ENCODE data around the gene ST3GAL4. TPM values are rescaled to one million over a fixed set of nuclear protein-coding genes. Genes with fewer than 3 reads are reported as not detected.

The ST3GAL4 gene
- total RNA-seq (2021) (44.1 and 46.2 TPM in 2 replicates), Bru-seq, nascent RNA (percentile 75 among the genes with signal in this experiment), BruChase-seq, experiment 1, labeled RNA remaining after a 2-hour chase (percentile 77 among the genes with signal in this experiment), BruChase-seq, experiment 2, labeled RNA remaining after a 6-hour chase (percentile 70 among the genes with signal in this experiment)
- long read RNA-seq, partial matches to known transcripts, result 1 of 29 reads
- long read RNA-seq, other reads (novel, unspliced or antisense), result 28 of 29 reads

GRCh38 chr11:126355324-126355925, at the start of gene ST3GAL4:
ST3GAL4 (plus strand) TSS chr11:126355686; CDS start chr11:126406156, 50,470 bp downstream.
- Histone ChIP-seq H3K36me3 (ENCODE audit: low read depth) (peaks cover 8% of the 10 kb centered on the region; the same call in 1 of the 2 replicates), H3K4me2 (peak within 1 kb of the TSS; percentile 97), H3F3A (ENCODE audit: insufficient read depth, low read depth) (peaks cover 31% of the 10 kb centered on the region), H3K9me2 (ENCODE audit: insufficient read depth) (no peaks in the 10 kb centered on the region), H2AFZ (peak within 1 kb of the TSS; percentile 81), H3K4me3 (peak within 1 kb of the TSS; percentile 94), H3K27me3 (ENCODE audit: insufficient read depth, low read depth) (no peaks in the 10 kb centered on the region), H3K27ac (peak within 1 kb of the TSS; percentile 99), H3K9me3 (ENCODE audit: insufficient read depth, low read depth) (no peaks in the 10 kb centered on the region), H4K20me1 (ENCODE audit: insufficient read depth) (no peaks in the 10 kb centered on the region), H3K79me2 (ENCODE audit: low read depth) (peaks cover 88% of the 10 kb centered on the region), H3K4me1 (replicated peaks; ENCODE audit: insufficient read depth) (peaks cover 71% of the 10 kb centered on the region)
- TF ChIP-seq CTCF (conservative IDR thresholded peaks at IDR 0.05) (no peak), EZH2 (IDR thresholded peaks at IDR 0.05; ENCODE audit: low read depth) (no peak)
- POLR2A ChIA-PET (ENCODE audit: unreplicated experiment), result interaction anchor here (0.5 to 0.6 kb wide), 5 partner anchors 16 to 129 kb away, joined by 3 to 7 read pairs (median 5); no protein-coding TSS in a partner anchor
- intact Hi-C loops (cut with micrococcal nuclease; ENCODE audit: unreplicated experiment), result loop anchor here (1.0 kb wide), 2 partner anchors 15 to 48 kb away; no protein-coding TSS in a partner anchor
- CTCF ChIA-PET, result interaction anchor here (0.7 kb wide), 1 partner anchor 45 kb away, joined by 9 read pairs; no protein-coding TSS in a partner anchor
- no TSS peak for BruUV-seq (replicated peaks)
- peak; percentile 55 to 83 for DNase-seq

GRCh38 chr11:126305699-126306098, 49.8 kb upstream of the ST3GAL4 start:
- Histone ChIP-seq H3K4me1 (replicated peaks; ENCODE audit: insufficient read depth) (peaks cover 13% of the 10 kb centered on the region), H3K9me2 (ENCODE audit: insufficient read depth) (no peaks in the 10 kb centered on the region), H3K9me3 (ENCODE audit: insufficient read depth, low read depth) (no peaks in the 10 kb centered on the region), H3K27ac (no peak overlapping the region), H3F3A (ENCODE audit: insufficient read depth, low read depth) (peaks cover 5% of the 10 kb centered on the region; the same call in 1 of the 2 replicates), H3K4me2 (no peak overlapping the region), H3K27me3 (ENCODE audit: insufficient read depth, low read depth) (no peaks in the 10 kb centered on the region), H3K36me3 (ENCODE audit: low read depth) (no peaks in the 10 kb centered on the region), H4K20me1 (ENCODE audit: insufficient read depth) (no peaks in the 10 kb centered on the region), H2AFZ (no peak overlapping the region), H3K4me3 (no peak overlapping the region), H3K79me2 (ENCODE audit: low read depth) (peaks cover 11% of the 10 kb centered on the region; the same call in 1 of the 2 replicates)
- BruUV-seq (replicated peaks), result no TSS peak
- ChIA-PET POLR2A (ENCODE audit: unreplicated experiment) (no interaction called here), CTCF (no interaction called here)
- TF ChIP-seq CTCF (conservative IDR thresholded peaks at IDR 0.05) (no peak), EZH2 (IDR thresholded peaks at IDR 0.05; ENCODE audit: low read depth) (no peak)
- no peak for DNase-seq
- intact Hi-C loops (cut with micrococcal nuclease; ENCODE audit: unreplicated experiment), result loop anchor here (5.0 to 10.0 kb wide), 2 partner anchors 381 to 767 kb away; no protein-coding TSS in a partner anchor

GRCh38 chr11:126307706-126308105, 47.8 kb upstream of the ST3GAL4 start:
- no peaks in the 10 kb centered on the region for H3K9me3 ChIP-seq (ENCODE audit: insufficient read depth, low read depth)
- intact Hi-C loops (cut with micrococcal nuclease; ENCODE audit: unreplicated experiment), result loop anchor here (5.0 to 10.0 kb wide), 2 partner anchors 383 to 765 kb away; no protein-coding TSS in a partner anchor
- H3K4me2 ChIP-seq, result no peak overlapping the region

More at GRCh38 chr11:126307706-126308105, 47.8 kb upstream of the ST3GAL4 start:
- TF ChIP-seq EZH2 (IDR thresholded peaks at IDR 0.05; ENCODE audit: low read depth) (no peak), CTCF (conservative IDR thresholded peaks at IDR 0.05) (peak; percentile 58)
- H3K9me2 ChIP-seq (ENCODE audit: insufficient read depth), result no peaks in the 10 kb centered on the region
- H3K36me3 ChIP-seq (ENCODE audit: low read depth), result no peaks in the 10 kb centered on the region
- POLR2A ChIA-PET (ENCODE audit: unreplicated experiment), result no interaction called here
- no TSS peak for BruUV-seq (replicated peaks)
- no peak overlapping the region for H3K27ac ChIP-seq
- no peaks in the 10 kb centered on the region for H4K20me1 ChIP-seq (ENCODE audit: insufficient read depth)
- CTCF ChIA-PET, result no interaction called here
- peaks cover 7% of the 10 kb centered on the region; the same call in 1 of the 2 replicates for H3K79me2 ChIP-seq (ENCODE audit: low read depth)
- no peak for DNase-seq
- no peaks in the 10 kb centered on the region for H3K27me3 ChIP-seq (ENCODE audit: insufficient read depth, low read depth)
- no peak overlapping the region for H2AFZ ChIP-seq
- H3K4me1 ChIP-seq (replicated peaks; ENCODE audit: insufficient read depth), result peaks cover 15% of the 10 kb centered on the region
- H3K4me3 ChIP-seq, result no peak overlapping the region
- H3F3A ChIP-seq (ENCODE audit: insufficient read depth, low read depth), result peaks cover 5% of the 10 kb centered on the region; the same call in 1 of the 2 replicates

Measured in PC-9 (cell line).